A673 (cell line): ENCODE measurements around the gene KIF5C.

Experiments used
- EZH2 ChIP-seq: fragments of 200-600 bp; sonication (generic); IDR thresholded peaks from 2 replicates; pipeline ENCODE4 v1.6.1; 2017; ENCODE audit warnings: borderline replicate concordance, low read depth, mild to moderate bottlenecking, mixed read lengths, antibody characterized with exemption, low read length; ENCODE audit not compliant: poor library complexity, severe bottlenecking
- TF ChIP-seq, protein P1 (sequence below): fragments of 300-800, 200-600 bp; sonication (generic); conservative IDR thresholded peaks from 2 replicates; pipeline ENCODE4 v1.5.1; 2017; ENCODE audit warnings: low read depth, mild to moderate bottlenecking, antibody characterized with exemption, low read length, moderate library complexity, mixed read lengths

DNA sequence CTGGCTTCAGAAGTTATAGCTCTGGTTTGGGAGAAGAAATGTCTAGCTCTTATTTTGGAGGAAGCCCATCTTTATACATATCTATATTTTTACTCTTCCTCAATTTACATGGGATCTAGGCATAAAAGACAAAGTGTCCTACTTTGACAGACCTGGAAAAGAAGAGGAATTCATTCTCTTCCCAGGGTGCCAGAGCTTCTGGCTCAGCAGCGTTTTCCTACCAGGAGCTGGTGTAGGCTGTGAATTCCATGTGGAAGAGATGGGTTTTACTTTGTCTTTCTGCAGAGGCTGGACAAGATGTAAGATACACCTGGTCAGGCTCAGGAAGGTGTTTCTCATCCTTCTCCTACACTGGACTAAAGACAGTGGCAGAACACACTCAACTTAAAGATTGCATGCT lies 113.3 kb downstream of the KIF5C start:
- TF ChIP-seq, protein P1, sequence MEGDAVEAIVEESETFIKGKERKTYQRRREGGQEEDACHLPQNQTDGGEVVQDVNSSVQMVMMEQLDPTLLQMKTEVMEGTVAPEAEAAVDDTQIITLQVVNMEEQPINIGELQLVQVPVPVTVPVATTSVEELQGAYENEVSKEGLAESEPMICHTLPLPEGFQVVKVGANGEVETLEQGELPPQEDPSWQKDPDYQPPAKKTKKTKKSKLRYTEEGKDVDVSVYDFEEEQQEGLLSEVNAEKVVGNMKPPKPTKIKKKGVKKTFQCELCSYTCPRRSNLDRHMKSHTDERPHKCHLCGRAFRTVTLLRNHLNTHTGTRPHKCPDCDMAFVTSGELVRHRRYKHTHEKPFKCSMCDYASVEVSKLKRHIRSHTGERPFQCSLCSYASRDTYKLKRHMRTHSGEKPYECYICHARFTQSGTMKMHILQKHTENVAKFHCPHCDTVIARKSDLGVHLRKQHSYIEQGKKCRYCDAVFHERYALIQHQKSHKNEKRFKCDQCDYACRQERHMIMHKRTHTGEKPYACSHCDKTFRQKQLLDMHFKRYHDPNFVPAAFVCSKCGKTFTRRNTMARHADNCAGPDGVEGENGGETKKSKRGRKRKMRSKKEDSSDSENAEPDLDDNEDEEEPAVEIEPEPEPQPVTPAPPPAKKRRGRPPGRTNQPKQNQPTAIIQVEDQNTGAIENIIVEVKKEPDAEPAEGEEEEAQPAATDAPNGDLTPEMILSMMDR, result no peak
- no peak for TF ChIP-seq EZH2
